H9 (cell line): Measurements from ENCODE around the gene MIER2. TPM values are rescaled to one million over a fixed set of nuclear protein-coding genes. Genes with fewer than 3 reads are reported as not detected.
A peak's percentile ranks its signal among the peaks of the same experiment; 100 is the strongest.

Experiments used
- DNase-seq: peaks from one replicate; pipeline ENCODE4 v3.0.0-alpha.2; 2017
- H2AFZ ChIP-seq: one replicate; pipeline ENCODE4 v1.6.1; 2013; ENCODE audit warnings: mild to moderate bottlenecking, low read length, control low read depth, moderate library complexity
- H2AK5ac ChIP-seq: 2 replicates; pipeline ENCODE4 v1.6.1; 2013; ENCODE audit warnings: low read length, control low read depth, mixed read lengths; ENCODE audit not compliant: insufficient read length
- H2BK120ac ChIP-seq: one replicate; pipeline ENCODE4 v1.6.1; 2013; ENCODE audit warnings: low read depth, mild to moderate bottlenecking, low read length, control low read depth, inconsistent platforms; ENCODE audit not compliant: poor library complexity, severe bottlenecking
- H2BK12ac ChIP-seq: 2 replicates; pipeline ENCODE4 v1.6.1; 2013; ENCODE audit warnings: low read length, control low read depth, mixed read lengths, low read depth; ENCODE audit not compliant: insufficient read length
- H2BK15ac ChIP-seq: 2 replicates; pipeline ENCODE4 v1.6.1; 2013; ENCODE audit warnings: low read depth, low read length, control low read depth
- H2BK20ac ChIP-seq: one replicate; pipeline ENCODE4 v1.6.1; 2013; ENCODE audit warnings: low read depth, mild to moderate bottlenecking, low read length, control low read depth, inconsistent platforms; ENCODE audit not compliant: poor library complexity, severe bottlenecking
- H2BK5ac ChIP-seq: 2 replicates; pipeline ENCODE4 v1.6.1; 2013; ENCODE audit warnings: low read length, control low read depth, mixed read lengths; ENCODE audit not compliant: insufficient read length
- H3K14ac ChIP-seq: 2 replicates; pipeline ENCODE4 v1.6.1; 2013; ENCODE audit warnings: low read length, control low read depth; ENCODE audit not compliant: insufficient read depth
- H3K18ac ChIP-seq: 2 replicates; pipeline ENCODE4 v1.6.1; 2013; ENCODE audit warnings: low read depth, mild to moderate bottlenecking, mixed read lengths, low read length, control low read depth; ENCODE audit not compliant: insufficient read length
- H3K23ac ChIP-seq: 2 replicates; pipeline ENCODE4 v1.6.1; 2013; ENCODE audit warnings: low read length, control low read depth, mixed read lengths, low read depth; ENCODE audit not compliant: insufficient read length
- H3K23me2 ChIP-seq: 2 replicates; pipeline ENCODE4 v1.6.1; 2013; ENCODE audit warnings: low read depth, mild to moderate bottlenecking, mixed read lengths, low read length, control low read depth; ENCODE audit not compliant: insufficient read length, poor library complexity, severe bottlenecking
- H3K27ac ChIP-seq: 2 replicates; pipeline ENCODE4 v1.5.1; 2013; ENCODE audit warnings: low read length, control low read depth, mixed read lengths, low read depth; ENCODE audit not compliant: insufficient read length
- H3K27me3 ChIP-seq: 2 replicates; pipeline ENCODE4 v1.6.1; 2013; ENCODE audit warnings: low read length, control low read depth, inconsistent platforms; ENCODE audit not compliant: insufficient read depth
- H3K4ac ChIP-seq: 2 replicates; pipeline ENCODE4 v1.6.1; 2013; ENCODE audit warnings: low read depth, mild to moderate bottlenecking, control low read depth, inconsistent platforms, low read length, moderate library complexity
- H3K4me1 ChIP-seq: 2 replicates; pipeline ENCODE4 v1.6.1; 2013; ENCODE audit warnings: low read length, control low read depth, inconsistent platforms; ENCODE audit not compliant: insufficient read depth
- H3K4me2 ChIP-seq: 2 replicates; pipeline ENCODE4 v1.6.1; 2013; ENCODE audit warnings: low read length, control low read depth, mixed read lengths; ENCODE audit not compliant: insufficient read length, insufficient read depth
- H3K56ac ChIP-seq: 2 replicates; pipeline ENCODE4 v1.6.1; 2013; ENCODE audit warnings: low read depth, mild to moderate bottlenecking, mixed read lengths, low read length, control low read depth; ENCODE audit not compliant: insufficient read length
- H3K79me1 ChIP-seq: 2 replicates; pipeline ENCODE4 v1.6.1; 2013; ENCODE audit warnings: low read depth, mild to moderate bottlenecking, moderate library complexity, low read length, control low read depth, inconsistent platforms; ENCODE audit not compliant: insufficient read depth, poor library complexity, severe bottlenecking
- H3K79me2 ChIP-seq: 2 replicates; pipeline ENCODE4 v1.6.1; 2013; ENCODE audit warnings: low read length, control low read depth, inconsistent platforms; ENCODE audit not compliant: insufficient read depth
- H3K9ac ChIP-seq: 2 replicates; pipeline ENCODE4 v1.6.1; 2013; ENCODE audit warnings: low read length, control low read depth, mixed read lengths; ENCODE audit not compliant: insufficient read length; ENCODE audit errors: extremely low read depth
- H3K9me3 ChIP-seq: one replicate; pipeline ENCODE4 v1.6.1; 2013; ENCODE audit warnings: low read depth, low read length, inconsistent platforms; ENCODE audit not compliant: control insufficient read depth
- H3T11ph ChIP-seq: one replicate; pipeline ENCODE4 v1.6.1; 2013; ENCODE audit warnings: mild to moderate bottlenecking, low read length, control low read depth, inconsistent platforms
- H4K20me1 ChIP-seq: one replicate; pipeline ENCODE4 v1.6.1; 2013; ENCODE audit not compliant: control insufficient read depth, insufficient read length, insufficient read depth
- H4K5ac ChIP-seq: 2 replicates; pipeline ENCODE4 v1.6.1; 2013; ENCODE audit warnings: low read depth, mild to moderate bottlenecking, mixed read lengths, low read length, control low read depth; ENCODE audit not compliant: insufficient read length
- H4K8ac ChIP-seq: replicated peaks from 2 replicates; pipeline ENCODE4 v1.6.1; 2013; ENCODE audit warnings: low read length, control low read depth, mixed read lengths, low read depth; ENCODE audit not compliant: insufficient read length
- H4K91ac ChIP-seq: 2 replicates; pipeline ENCODE4 v1.6.1; 2013; ENCODE audit warnings: low read depth, mild to moderate bottlenecking, moderate library complexity, mixed read lengths, low read length, control low read depth; ENCODE audit not compliant: insufficient read length
- H3K27ac Mint-ChIP-seq, 3 experiments: 2 replicates in 2 of 3; 3 replicates in 1 of 3; pipeline ENCODE4 v1.8.0; 2020 to 2021; ENCODE audit warnings: mixed read lengths in 3 of 3, mild to moderate bottlenecking in 1 of 3, moderate library complexity in 1 of 3
- H3K27me3 Mint-ChIP-seq: 2 replicates; pipeline ENCODE4 v1.8.0; 2021; ENCODE audit warnings: low read depth, mild to moderate bottlenecking, moderate library complexity, mixed read lengths
- H3K36me3 Mint-ChIP-seq, 3 experiments: 2 replicates in 2 of 3; 3 replicates in 1 of 3; pipeline ENCODE4 v1.8.0; 2020 to 2021; ENCODE audit warnings: low read depth in 3 of 3, mixed read lengths in 3 of 3; ENCODE audit not compliant: insufficient read depth in 1 of 3
- H3K4me1 Mint-ChIP-seq, 2 experiments: 2 replicates each; pipeline ENCODE4 v1.8.0; 2020; ENCODE audit warnings: mixed read lengths in 2 of 2
- H3K4me3 Mint-ChIP-seq, 2 experiments: 2 replicates in 1 of 2; 3 replicates in 1 of 2; pipeline ENCODE4 v1.8.0; 2020 to 2021; ENCODE audit warnings: mild to moderate bottlenecking in 2 of 2, mixed read lengths in 2 of 2, moderate library complexity in 1 of 2
- H3K9me3 Mint-ChIP-seq, 2 experiments: 2 replicates in 1 of 2; 3 replicates in 1 of 2; pipeline ENCODE4 v1.8.0; 2020; ENCODE audit warnings: mild to moderate bottlenecking in 2 of 2, mixed read lengths in 2 of 2, moderate library complexity in 1 of 2
- WGBS: extraction: QIAGEN DNeasy Blood & Tissue Kit; methylation state at CpG from one replicate; pipeline ENCODE4 v1.1.7; 2013; ENCODE audit warnings: missing lambda C conversion rate, low lambda C conversion rate, mixed read lengths; ENCODE audit not compliant: insufficient read length; ENCODE audit errors: extremely low coverage; 5-methylcytosine and 5-hydroxymethylcytosine counted together
- total RNA-seq: library from RNA; stranded (reverse); gene quantifications from 2 replicates; pipeline ENCODE4 v1.2.1, GENCODE V29; 2021
- TF ChIP-seq, protein P1 (sequence below): fragments of 200-600 bp; sonication (generic); conservative IDR thresholded peaks from 3 replicates; pipeline ENCODE4 v1.8.0; 2021; ENCODE audit warnings: antibody characterized with exemption, mild to moderate bottlenecking

MIER2 gene
- total RNA-seq, 1 experiment from 2014 or later = 60.5 TPM

DNA sequence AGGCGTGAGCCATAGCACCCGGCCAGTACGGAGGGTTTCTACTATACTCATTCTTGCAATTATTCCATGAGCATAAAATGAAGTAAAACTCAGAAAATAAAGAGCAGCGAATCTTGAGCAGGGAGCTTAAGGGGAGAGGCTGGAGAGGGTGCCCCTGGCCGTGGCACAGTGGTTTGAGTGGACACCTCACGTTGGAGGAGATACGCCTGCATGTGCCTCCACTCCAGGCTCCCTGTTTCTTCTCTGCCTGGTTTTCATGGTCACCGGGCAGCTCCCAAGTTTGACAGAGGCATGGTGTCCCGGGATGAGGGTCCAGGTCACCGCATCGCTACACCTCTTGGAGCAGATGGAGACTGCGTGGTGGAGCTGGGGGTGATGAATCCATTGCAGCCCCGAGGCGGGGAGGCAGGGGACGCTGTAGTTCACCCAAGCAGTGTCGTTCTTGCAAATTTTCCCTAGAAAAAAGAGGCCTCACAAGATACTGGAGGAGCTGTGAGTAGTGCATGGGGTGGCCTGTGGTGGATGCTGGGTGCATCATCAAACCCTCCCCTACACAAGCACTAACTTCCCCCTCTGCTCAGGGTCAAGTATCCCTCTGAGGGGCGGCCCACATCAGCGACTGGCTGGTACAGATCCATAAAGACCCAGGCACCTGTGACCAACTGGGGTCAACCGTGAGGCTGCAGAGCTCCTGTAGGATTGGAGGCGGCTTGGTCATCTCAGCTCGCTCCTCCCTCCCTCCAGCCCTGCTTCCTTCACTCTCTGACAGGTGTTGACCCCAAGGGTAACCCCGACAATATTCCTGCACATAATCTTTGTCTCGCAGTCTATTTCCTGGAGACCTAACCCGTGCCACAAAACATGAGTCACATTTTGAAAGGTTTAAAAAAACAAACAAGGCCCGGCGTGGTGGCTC, 3.6 kb upstream of the MIER2 start:
- Mint-ChIP-seq H3K4me1 (peaks cover 15 to 16% of the 10 kb centered on the region in 2 experiments), H3K36me3 (peaks cover 0 to 7% (median 6%) of the 10 kb centered on the region in 3 experiments; a peak in 6 of 7 replicates), H3K9me3 (peaks cover 4% of the 10 kb centered on the region in 2 experiments; a peak in 3 of 5 replicates), H3K27ac (no peak overlapping the region), H3K4me3 (no peak overlapping the region; a peak in 1 of 5 replicates), H3K27me3 (peaks cover 23% of the 10 kb centered on the region)
- no peak overlapping the region for H2AFZ ChIP-seq
- no peak overlapping the region for H3K4me2 ChIP-seq
- H3K56ac ChIP-seq = no peak overlapping the region
- peaks cover 8% of the 10 kb centered on the region; the same call in 1 of the 2 replicates for H3K79me2 ChIP-seq
- no peak overlapping the region for H3K14ac ChIP-seq
- TF ChIP-seq, protein P1, sequence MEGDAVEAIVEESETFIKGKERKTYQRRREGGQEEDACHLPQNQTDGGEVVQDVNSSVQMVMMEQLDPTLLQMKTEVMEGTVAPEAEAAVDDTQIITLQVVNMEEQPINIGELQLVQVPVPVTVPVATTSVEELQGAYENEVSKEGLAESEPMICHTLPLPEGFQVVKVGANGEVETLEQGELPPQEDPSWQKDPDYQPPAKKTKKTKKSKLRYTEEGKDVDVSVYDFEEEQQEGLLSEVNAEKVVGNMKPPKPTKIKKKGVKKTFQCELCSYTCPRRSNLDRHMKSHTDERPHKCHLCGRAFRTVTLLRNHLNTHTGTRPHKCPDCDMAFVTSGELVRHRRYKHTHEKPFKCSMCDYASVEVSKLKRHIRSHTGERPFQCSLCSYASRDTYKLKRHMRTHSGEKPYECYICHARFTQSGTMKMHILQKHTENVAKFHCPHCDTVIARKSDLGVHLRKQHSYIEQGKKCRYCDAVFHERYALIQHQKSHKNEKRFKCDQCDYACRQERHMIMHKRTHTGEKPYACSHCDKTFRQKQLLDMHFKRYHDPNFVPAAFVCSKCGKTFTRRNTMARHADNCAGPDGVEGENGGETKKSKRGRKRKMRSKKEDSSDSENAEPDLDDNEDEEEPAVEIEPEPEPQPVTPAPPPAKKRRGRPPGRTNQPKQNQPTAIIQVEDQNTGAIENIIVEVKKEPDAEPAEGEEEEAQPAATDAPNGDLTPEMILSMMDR = peak; percentile 69
- no peak overlapping the region for H3K9ac ChIP-seq
- H2BK20ac ChIP-seq = no peak overlapping the region
- no peak overlapping the region for H3T11ph ChIP-seq
- no peak overlapping the region for H3K23ac ChIP-seq
- no peaks in the 10 kb centered on the region for H3K9me3 ChIP-seq
- no peaks in the 10 kb centered on the region for H4K20me1 ChIP-seq
- WGBS = no CpG with 5 or more reads among the region's 26 CpGs
- DNase-seq = peak; percentile 70
- no peak overlapping the region for H3K18ac ChIP-seq
- H3K27ac ChIP-seq = no peak overlapping the region
- no peaks in the 10 kb centered on the region; the same call in 1 of the 2 replicates for H3K27me3 ChIP-seq
- H2BK120ac ChIP-seq = no peak overlapping the region
- H2AK5ac ChIP-seq = no peak overlapping the region
- no peak overlapping the region for H2BK12ac ChIP-seq
- no peak overlapping the region for H2BK15ac ChIP-seq
- H3K4me1 ChIP-seq = no peaks in the 10 kb centered on the region; the same call in 1 of the 2 replicates
- H3K23me2 ChIP-seq = peaks cover 11% of the 10 kb centered on the region
- no peak overlapping the region for H4K5ac ChIP-seq
- no peak overlapping the region for H4K8ac ChIP-seq
- no peak overlapping the region for H2BK5ac ChIP-seq
- no peaks in the 10 kb centered on the region for H3K79me1 ChIP-seq
- H3K4ac ChIP-seq = no peak overlapping the region
- no peak overlapping the region for H4K91ac ChIP-seq
